HEK293 (cell line): ENCODE results near the gene OTC.
A peak's percentile ranks its signal among the peaks of the same experiment; 100 is the strongest.

Source experiments
- GLIS2 ChIP-seq: fragments of 450-650 bp; formaldehyde crosslinking; IDR thresholded peaks from 2 replicates; pipeline ENCODE4 v1.5.1; 2016; ENCODE audit warnings: missing biosample characterization, missing genetic modification characterization
- PRDM1 ChIP-seq: fragments of 450-650 bp; formaldehyde crosslinking; IDR thresholded peaks from 2 replicates; pipeline ENCODE4; 2016; ENCODE audit warnings: missing biosample characterization, missing genetic modification characterization
- SP3 ChIP-seq: fragments of 450-650 bp; formaldehyde crosslinking; IDR thresholded peaks from 2 replicates; pipeline ENCODE4 v1.5.1; 2016; ENCODE audit warnings: missing biosample characterization, missing genetic modification characterization
- TRIM28 ChIP-seq: IDR thresholded peaks from 2 replicates; pipeline ENCODE4 v1.6.1; 2011; ENCODE audit warnings: low read length, control low read depth, borderline replicate concordance
- YY1 ChIP-seq: fragments of 450-650 bp; formaldehyde crosslinking; IDR thresholded peaks from 2 replicates; pipeline ENCODE4 v1.5.1; 2018; ENCODE audit warnings: missing biosample characterization, missing genetic modification characterization
- TF ChIP-seq, protein P1 (sequence below): fragments of 450-650 bp; formaldehyde crosslinking; IDR thresholded peaks from 2 replicates; pipeline ENCODE4 v1.5.1; 2016; ENCODE audit warnings: missing biosample characterization, missing genetic modification characterization
- TF ChIP-seq, protein P2 (sequence below): fragments of 450-650 bp; formaldehyde crosslinking; IDR thresholded peaks from 2 replicates; pipeline ENCODE4 v1.5.1; 2016; ENCODE audit warnings: missing biosample characterization, missing genetic modification characterization, borderline replicate concordance

DNA sequence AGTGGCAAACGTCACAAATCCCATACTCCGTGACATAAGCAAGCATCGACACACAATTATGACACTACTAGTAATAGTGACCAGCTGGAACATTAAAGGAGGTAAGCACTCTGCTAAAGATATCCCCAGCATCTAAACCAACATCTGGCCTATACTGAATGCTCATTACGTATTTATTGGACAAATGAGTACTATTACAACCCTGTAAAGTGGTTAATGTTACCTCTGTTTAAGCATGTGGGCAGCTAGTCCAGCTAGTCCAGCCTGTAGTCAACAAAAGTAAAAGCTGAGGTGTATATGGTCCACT lies 24.7 kb upstream of the OTC start:
- TF ChIP-seq GLIS2 (tag by site-specific recombination) = no peak; the same call in 1 of the 2 replicates
- TF ChIP-seq, protein P1, sequence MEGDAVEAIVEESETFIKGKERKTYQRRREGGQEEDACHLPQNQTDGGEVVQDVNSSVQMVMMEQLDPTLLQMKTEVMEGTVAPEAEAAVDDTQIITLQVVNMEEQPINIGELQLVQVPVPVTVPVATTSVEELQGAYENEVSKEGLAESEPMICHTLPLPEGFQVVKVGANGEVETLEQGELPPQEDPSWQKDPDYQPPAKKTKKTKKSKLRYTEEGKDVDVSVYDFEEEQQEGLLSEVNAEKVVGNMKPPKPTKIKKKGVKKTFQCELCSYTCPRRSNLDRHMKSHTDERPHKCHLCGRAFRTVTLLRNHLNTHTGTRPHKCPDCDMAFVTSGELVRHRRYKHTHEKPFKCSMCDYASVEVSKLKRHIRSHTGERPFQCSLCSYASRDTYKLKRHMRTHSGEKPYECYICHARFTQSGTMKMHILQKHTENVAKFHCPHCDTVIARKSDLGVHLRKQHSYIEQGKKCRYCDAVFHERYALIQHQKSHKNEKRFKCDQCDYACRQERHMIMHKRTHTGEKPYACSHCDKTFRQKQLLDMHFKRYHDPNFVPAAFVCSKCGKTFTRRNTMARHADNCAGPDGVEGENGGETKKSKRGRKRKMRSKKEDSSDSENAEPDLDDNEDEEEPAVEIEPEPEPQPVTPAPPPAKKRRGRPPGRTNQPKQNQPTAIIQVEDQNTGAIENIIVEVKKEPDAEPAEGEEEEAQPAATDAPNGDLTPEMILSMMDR (tag by site-specific recombination) = no peak
- TF ChIP-seq YY1 (tag by site-specific recombination) = no peak
- no peak for TF ChIP-seq TRIM28
- TF ChIP-seq SP3 = no peak
- TF ChIP-seq PRDM1 (tag by site-specific recombination) = no peak
- TF ChIP-seq, protein P2, sequence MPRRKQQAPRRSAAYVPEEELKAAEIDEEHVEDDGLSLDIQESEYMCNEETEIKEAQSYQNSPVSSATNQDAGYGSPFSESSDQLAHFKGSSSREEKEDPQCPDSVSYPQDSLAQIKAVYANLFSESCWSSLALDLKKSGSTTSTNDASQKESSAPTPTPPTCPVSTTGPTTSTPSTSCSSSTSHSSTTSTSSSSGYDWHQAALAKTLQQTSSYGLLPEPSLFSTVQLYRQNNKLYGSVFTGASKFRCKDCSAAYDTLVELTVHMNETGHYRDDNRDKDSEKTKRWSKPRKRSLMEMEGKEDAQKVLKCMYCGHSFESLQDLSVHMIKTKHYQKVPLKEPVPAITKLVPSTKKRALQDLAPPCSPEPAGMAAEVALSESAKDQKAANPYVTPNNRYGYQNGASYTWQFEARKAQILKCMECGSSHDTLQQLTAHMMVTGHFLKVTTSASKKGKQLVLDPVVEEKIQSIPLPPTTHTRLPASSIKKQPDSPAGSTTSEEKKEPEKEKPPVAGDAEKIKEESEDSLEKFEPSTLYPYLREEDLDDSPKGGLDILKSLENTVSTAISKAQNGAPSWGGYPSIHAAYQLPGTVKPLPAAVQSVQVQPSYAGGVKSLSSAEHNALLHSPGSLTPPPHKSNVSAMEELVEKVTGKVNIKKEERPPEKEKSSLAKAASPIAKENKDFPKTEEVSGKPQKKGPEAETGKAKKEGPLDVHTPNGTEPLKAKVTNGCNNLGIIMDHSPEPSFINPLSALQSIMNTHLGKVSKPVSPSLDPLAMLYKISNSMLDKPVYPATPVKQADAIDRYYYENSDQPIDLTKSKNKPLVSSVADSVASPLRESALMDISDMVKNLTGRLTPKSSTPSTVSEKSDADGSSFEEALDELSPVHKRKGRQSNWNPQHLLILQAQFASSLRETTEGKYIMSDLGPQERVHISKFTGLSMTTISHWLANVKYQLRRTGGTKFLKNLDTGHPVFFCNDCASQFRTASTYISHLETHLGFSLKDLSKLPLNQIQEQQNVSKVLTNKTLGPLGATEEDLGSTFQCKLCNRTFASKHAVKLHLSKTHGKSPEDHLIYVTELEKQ (tag by site-specific recombination) = 0 out of 2 replicates have a peak, but pooled peaks have one; percentile 6
